ENCODE results near the gene GGCX. TPM values are rescaled to one million over a fixed set of nuclear protein-coding genes. Genes with fewer than 3 reads are reported as not detected.

The GGCX gene
- total and polyA plus RNA-seq, 2 of the 13 experiments (the other 11 are each of a cell fraction or from before 2014, with no cell fraction given): 72.5 to 103 TPM

GRCh38 chr2:85600235-85600575, 38.9 kb upstream of the GGCX start:
- no peak for TF ChIP-seq ZNF317 (CRISPR knock-in tag; IDR thresholded peaks at IDR 0.05)
- 0 out of 2 replicates have a peak, but pooled peaks have one; percentile 35 for TF ChIP-seq ZNF674 (CRISPR knock-in tag; IDR thresholded peaks at IDR 0.05; ENCODE audit: low read depth)
- 0 out of 2 replicates have a peak, but pooled peaks have one; percentile 5 for TF ChIP-seq POLR2AphosphoS5 (IDR thresholded peaks at IDR 0.05; ENCODE audit: low read depth, low read length)
- TF ChIP-seq POLR2G (IDR thresholded peaks at IDR 0.05; ENCODE audit: low read depth, low read length): peak; percentile 58
- peak; percentile 10 for TF ChIP-seq AGO1 (IDR thresholded peaks at IDR 0.05; ENCODE audit: low read depth, low read length, poor library complexity, severe bottlenecking)
- no peak for TF ChIP-seq PLRG1 (conservative IDR thresholded peaks at IDR 0.05)
- no peak for TF ChIP-seq NONO (IDR thresholded peaks at IDR 0.05)
- 0 out of 2 replicates have a peak, but pooled peaks have one; percentile 40 for TF ChIP-seq NONO (CRISPR knock-in tag; conservative IDR thresholded peaks at IDR 0.05)
- Histone ChIP-seq H3K9ac (ENCODE audit: insufficient read depth, low read depth, low read length) (no peak overlapping the region), H3K4me2 (ENCODE audit: low read depth, low read length) (peak overlapping the region; percentile 7; the same call in 1 of the 2 replicates), H3K27ac (ENCODE audit: extremely low read length, insufficient read depth, low read length) (peak overlapping the region; percentile 80), H3K27me3 (ENCODE audit: control insufficient read depth in 1 of 2, insufficient read depth in 2 of 2, low read length in 2 of 2) (no peaks in the 10 kb centered on the region; a peak in 1 of 5 replicates), H3K4me1 (ENCODE audit: insufficient read depth, low read length) (peaks cover 76% of the 10 kb centered on the region), H3K36me3 (replicated peaks in 1 of 2; ENCODE audit: control insufficient read depth in 1 of 2, insufficient read depth in 2 of 2, low read length in 2 of 2) (peaks cover 7 to 38% of the 10 kb centered on the region in 2 experiments), H3K4me3 (replicated peaks in 1 of 3; ENCODE audit: insufficient read depth in 1 of 3, low read depth in 2 of 3, low read length in 3 of 3) (no peak overlapping the region), H3K79me2 (ENCODE audit: insufficient read depth, low read length) (peaks cover 57% of the 10 kb centered on the region), H4K20me1 (ENCODE audit: insufficient read depth, low read length) (0 out of 2 replicates have a peak, but pooled peaks cover 3% of the 10 kb centered on the region), H2AFZ (ENCODE audit: low read length) (no peak overlapping the region), H3K9me3 (ENCODE audit: low read length) (no peaks in the 10 kb centered on the region)
- POLR2A ChIA-PET: interaction anchor here (1.4 to 25.9 kb wide), 6 partner anchors 5 to 180 kb away, joined by 4 to 795 read pairs (median 358); partner anchors contain the start of genes C2orf68, GGCX, RNF181 and SH2D6
- 89% methylated on average over 2 of the region's 3 CpGs for WGBS (ENCODE audit: low lambda C conversion rate)
- ATAC-seq (no peak), FAIRE-seq (no peak), DNase-seq (ENCODE audit: low spot score) (no peak)
- CTCF ChIA-PET (ENCODE audit: low intra/inter-chr PET ratio, low total read pairs): no interaction called here
- intact Hi-C loops (cut with micrococcal nuclease; ENCODE audit: unreplicated experiment) (no loop called here), in situ Hi-C loops (cut with HindIII; ENCODE audit: extremely low pct_ligation_motif_present, low pct_unique_long_range_greater_than_20kb) (no loop called here)
- BruUV-seq (replicated peaks): no TSS peak

Measured in HepG2 (cell line).